Measurements from ENCODE around the gene CIPC.

CIPC gene

DNA sequence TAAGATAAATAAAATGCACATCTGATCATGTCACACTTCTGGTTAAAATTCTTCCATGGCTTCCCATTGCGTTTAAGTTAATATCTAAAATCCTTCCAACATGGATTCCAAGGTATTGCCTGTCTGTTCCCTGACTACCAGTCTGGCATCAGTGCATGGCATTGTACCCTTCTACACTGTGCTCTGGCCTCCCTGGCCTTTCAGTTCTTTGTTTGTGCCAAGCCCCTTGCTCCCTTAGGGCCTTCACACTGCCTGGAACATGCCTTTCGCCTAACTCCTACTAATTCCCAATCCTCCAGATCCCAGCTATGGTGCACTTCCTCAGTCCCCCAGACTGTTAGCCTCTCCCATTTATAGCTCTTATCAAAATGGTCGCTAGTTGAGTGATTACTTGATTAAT is 6.3 kb downstream of the CIPC start:
- FAIRE-seq = no peak

DNA sequence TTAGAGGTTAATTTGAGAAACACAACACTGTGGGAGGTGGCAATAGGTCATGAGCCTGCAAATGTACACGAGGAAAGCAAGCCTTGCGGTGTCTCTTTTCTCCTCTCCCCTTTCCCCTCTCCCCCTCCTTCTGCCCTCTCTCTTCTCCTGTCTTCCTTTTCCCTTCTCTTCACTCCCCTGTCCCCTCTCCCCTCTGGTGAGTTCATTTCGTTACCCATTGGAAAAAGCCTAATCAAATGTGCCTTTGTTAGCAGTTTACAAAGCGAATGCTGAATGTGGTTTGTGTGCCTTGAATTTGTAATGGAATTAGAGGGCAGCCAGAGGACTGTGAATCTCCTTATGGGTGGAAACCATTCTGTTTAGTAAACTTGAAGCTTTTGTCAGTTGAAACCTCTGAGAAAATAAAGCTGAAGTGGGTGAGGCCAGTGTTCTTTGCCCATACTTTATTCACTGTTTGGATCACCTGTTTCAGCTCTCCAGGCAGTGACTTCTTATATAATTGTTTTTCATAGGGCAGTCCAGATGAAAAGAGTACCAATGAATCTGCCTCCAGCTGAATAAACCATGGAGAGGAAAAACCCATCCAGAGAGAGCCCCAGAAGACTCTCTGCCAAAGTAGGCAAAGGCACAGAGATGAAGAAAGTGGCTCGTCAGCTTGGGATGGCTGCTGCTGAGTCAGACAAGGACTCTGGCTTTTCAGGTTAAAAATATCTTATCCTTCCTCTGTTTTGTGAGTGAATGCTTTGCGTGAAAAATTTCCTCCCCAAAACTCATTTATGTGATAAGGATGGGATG is 7.3 kb downstream of the CIPC start:
- no peak for FAIRE-seq

DNA sequence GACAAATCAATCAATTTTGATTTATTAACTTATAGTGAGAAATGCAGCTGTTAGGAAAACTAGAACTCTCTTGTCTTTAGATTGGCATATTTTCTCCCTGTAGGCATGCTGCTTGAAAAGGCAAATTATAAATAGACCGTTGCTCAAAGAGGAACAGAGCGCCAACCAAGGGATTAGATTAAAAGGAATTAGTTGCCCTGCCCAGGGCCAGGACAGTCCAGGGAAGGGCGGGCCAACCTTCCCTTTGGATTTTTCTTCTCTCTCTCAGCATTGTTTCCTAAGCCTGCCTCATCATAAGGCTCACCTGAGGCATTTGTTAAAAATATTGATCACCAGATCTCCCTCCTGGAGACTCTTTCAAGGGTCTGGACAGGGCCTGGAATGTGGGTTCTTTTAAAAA is 8.6 kb downstream of the CIPC start:
- no peak for FAIRE-seq

DNA sequence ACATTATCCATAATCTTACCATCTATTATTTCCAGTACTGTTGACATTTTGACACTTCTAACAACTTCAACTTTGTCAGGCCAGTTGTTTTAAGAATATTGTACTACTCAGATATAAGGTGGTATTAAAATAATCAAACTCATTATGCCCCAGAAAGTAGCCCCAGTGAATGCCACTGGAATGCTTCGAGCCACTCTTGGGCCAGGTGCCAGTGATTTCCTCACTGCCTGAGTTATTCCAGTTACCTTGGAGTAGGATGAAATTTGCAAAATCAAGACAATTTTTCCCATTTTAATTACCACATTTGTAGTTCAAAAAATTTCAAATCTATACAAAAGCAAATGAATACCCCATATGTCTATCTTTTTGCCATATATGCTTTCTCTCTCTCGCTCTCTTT is 9.2 kb downstream of the CIPC start:
- FAIRE-seq = no peak

DNA sequence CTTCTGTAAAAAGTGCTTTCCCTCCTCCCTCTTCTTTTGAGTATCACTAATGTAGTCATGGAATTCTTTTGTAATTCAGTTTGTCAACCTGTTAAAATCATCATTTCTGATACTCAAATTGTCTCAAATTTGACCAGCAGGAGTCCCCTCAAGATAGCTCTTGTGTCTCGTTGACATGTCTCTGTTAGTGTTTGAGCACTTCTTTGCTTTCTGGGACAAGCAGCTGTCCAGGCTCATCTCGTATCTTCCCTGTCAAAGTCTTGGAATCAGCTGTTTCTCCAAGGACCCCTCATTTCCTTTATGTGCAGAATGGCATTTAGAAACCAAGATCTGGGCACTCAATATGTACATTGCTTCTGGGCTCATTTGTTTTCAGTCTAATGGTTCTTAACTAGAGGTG is 10.7 kb downstream of the CIPC start:
- no peak for FAIRE-seq

DNA sequence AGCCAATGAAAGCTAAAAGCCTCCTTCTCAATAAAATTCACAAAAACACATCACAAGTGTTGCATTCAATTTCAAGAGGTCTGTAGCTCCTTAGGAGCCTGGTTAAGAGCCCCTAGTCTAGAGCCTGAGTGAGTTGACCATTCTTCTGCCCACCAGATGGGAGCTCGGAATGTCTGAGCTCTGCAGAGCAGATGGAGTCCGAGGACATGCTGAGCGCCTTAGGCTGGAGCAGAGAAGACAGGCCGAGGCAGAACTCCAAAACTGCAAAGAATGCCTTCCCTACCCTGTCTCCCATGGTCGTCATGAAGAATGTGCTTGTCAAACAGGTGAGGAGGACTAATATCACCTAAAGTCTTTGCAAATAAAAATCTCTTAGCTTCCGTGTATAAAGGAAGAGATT is 11.6 kb downstream of the CIPC start:
- no peak for FAIRE-seq

DNA sequence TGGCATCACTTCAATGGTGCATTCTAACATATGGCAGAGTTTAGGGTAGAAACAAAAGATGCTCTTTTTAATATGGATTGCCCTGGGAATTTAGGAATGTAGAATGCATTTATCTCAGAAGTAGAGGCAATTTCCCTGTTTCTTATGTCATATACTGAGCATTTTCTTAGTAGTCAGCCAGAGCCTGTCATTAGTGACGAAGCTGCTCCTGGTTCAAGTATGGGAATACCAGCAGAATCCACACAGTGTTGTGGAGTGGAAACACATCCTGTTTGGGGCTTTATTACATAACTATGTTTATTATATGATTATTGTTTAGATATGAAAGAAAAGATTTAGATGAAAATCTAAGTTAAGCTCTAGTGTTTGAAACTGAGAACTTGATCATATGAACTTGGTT is 12.2 kb downstream of the CIPC start:
- FAIRE-seq = no peak

DNA sequence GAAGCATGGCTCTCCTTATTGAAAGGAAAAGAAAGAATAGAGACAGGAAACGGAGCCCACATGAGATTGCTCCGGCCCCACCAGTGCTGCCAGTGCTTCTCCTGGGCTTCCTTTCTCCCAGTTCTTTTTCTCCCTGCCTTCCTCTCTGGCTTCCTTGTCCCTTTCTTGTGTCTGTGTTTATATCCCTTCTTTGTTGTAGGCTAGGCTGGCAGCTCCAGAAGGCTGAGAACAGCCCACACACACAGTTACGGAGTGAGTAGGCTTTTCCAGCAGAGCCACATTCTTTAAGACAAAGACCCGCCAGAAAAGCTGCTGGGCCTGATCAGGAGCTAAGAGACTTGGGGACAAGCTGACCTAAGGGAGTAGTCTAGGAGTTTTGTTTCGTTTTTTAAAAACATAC is 13.0 kb downstream of the CIPC start:
- no peak for FAIRE-seq

DNA sequence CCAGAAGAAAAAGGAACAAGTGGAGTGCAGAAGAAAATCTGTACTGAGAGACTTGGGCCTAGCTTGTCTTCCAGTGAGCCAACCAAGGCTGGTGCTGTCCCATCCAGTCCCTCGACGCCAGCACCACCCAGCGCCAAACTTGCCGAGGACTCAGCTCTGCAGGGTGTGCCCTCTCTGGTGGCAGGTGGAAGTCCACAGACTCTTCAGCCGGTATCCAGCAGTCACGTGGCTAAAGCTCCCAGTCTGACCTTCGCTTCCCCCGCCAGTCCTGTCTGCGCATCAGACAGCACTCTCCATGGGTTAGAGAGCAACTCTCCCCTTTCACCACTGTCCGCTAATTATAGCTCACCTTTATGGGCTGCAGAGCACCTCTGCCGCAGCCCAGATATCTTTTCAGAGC is 15.6 kb downstream of the CIPC start:
- no peak for FAIRE-seq

DNA sequence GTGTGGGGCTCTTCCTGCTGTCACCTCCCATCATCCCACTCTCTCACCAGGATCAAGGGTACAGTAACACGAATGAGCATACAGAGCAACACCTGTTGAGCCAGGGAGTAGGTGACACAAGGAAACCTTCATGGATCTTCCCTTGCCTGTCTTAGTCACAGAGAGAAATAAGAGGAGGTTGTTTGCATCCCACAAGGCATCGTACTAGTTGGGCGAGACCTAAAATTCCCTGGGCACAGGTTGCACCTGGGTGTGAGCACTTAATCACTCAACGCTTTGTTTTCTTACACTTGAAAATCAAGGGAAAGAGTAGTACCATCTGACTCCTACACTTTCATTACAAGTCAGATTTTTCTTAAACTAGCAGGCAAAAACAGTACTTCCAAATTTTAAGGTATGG is 16.6 kb downstream of the CIPC start:
- no peak for FAIRE-seq

DNA sequence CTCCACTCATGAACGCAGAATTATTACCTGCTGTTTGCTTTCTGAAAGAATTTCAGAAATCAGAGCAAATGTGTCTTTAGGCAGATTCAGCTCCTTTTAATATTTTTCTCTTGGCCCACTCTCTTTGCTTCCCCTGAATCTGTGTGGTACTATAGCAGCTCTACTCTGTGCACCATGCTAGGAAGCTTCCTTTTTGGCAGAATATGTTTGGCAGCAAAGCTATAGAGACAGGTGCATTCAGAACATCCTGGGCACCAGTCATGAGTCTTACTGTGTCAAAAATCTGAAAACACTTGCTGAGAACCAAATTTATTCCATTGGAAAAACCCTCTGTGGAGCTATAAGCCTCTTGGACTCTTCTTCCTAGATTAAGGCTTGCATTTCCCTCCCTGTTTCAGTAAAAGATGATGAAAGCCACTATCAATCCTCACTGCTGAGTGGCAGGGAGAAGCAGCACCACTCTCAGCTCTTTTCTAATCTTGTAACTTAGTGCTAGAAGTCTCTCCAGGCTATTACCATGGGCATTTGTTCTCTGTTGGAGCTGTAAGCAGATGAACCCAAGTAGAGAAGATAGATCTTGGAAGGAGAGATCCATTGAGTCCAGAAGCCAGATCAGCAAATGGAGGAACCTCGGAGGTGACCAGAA is 18.2 kb downstream of the CIPC start:
- FAIRE-seq = no peak

DNA sequence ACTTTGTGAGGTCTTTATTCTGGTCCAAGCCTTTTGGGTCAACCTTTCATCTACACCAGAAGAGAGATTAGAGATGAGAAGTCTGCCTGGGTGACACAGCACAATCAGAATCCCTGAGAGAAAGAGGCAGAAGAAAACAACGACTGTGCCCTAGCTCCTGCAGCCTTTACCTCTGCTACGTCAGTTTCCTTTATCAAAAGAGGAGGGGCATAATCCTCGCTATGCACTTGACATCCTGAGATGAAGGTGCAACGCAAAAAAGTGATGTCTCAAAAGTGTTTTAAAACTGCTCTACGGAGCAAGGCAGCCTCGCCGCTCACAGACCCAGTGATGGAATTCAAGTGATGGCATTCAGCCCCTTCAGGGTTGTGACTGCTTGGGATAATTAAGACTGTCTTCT is 21.8 kb downstream of the CIPC start:
- FAIRE-seq = no peak

DNA sequence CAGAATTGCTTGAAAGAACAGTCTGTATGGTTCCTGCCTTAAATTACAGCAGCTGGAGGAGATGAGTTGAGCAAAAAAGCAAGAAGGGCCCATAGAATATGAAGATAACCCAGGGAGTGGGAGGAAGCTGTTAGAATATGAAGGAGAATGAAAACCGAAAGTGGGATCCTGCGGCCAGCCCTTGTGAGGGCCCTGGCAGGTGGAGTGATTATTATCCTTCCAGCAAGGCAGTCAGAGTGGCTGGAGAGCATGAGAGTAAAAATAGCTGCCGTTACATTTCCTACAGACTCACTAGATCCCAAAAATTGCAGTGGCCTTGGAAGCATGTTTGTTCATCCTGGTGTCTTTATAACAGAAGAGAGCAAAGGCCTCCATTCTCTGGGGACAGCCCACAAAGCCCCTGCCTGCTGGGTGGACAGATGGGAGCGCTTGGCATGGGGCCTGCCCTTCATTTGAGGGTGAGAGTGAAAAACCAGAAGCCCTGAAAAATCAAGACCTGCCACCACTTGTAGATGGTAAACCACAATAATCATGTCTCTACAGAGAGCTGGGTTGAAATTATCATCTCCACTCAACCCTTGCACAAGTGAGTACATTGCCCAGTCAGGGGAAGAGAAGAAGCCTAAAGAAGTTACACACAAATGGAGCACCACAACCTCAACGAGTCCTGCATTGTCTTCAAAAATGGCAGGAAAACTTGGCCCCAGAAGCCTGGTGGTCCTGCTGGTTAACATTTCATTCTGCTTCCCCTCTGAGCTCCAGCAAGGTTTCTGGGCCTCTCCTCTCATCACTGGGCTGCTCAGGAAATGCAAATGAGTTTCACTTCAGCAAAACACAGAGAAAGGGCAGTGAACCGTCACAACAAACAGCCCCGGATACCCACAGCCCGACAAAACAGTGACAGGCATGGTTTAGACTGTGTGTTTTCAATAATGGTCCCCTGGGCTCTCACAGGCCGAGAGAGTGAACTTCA is 23.0 kb downstream of the CIPC start:
- no peak for FAIRE-seq

DNA sequence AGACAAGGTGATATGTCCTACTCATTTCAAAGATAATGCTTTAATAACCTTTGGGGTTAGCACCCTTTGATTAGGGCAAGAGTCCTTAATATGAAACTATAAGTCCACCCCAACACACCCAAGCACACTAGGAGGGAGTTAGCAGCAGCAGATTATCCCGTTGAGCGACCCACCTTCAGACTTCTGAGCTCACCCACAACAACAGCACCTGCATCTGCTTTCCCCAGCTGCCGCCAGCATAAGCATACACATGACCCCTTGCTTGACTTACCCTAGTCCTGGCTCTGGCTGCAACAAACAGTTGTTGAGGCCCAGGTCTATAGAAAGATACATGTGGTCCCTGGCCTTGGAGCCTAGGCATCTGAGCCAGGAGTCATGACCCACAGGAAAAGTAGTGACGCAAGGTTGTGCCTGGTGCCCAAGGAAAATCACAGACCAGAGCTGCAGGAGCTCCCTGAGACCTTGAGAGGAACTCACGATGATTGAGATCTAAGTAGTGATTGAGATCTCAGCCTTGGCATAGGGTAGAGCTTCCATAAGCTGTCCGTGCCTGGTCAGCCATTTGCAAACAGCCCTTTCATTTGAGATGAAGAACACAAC is 24.6 kb downstream of the CIPC start:
- FAIRE-seq = no peak

DNA sequence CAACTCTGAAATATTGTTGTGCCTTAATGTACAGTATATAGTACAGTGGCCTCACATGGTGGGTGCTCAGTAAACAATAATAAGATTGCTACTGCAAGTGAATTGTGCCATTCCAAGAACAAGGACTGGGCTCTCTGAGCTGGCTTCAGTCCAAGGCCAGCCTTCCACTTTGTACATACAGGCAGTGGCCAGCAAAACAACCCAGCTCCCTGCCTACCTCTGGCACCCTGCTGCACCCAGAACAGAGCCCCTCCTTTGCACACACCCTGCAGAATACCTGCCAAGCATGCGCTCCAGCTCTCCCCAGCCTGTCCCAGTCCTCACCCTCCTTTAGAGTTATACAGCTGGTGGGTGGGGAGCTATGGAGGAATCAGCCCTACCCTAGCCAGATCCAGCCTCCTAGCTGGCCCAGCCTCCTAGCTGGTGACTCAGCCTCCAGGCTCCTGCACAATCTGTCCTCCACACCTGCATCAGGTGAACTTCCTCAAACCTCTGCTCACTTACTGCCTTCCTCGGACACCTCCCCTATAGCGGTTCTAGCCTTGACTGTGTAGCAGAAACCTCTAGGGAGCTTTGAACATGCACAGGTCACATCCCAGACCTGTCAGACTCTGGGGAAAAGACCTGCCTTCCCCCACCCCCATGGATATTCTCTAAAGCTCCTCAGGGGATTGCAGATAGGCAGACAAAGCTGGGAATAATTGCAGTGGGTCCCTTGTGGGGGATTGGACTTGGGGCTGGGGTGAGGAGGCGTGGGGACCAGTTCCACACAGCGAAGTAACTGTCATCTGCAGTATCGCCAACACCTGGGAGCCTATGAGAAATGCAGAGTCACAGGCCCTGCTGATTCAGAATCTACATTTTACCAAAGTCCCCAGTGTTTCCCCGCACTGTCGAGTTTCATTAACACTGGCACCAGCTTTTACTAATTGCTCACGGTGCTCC is 25.6 kb downstream of the CIPC start:
- FAIRE-seq = no peak

DNA sequence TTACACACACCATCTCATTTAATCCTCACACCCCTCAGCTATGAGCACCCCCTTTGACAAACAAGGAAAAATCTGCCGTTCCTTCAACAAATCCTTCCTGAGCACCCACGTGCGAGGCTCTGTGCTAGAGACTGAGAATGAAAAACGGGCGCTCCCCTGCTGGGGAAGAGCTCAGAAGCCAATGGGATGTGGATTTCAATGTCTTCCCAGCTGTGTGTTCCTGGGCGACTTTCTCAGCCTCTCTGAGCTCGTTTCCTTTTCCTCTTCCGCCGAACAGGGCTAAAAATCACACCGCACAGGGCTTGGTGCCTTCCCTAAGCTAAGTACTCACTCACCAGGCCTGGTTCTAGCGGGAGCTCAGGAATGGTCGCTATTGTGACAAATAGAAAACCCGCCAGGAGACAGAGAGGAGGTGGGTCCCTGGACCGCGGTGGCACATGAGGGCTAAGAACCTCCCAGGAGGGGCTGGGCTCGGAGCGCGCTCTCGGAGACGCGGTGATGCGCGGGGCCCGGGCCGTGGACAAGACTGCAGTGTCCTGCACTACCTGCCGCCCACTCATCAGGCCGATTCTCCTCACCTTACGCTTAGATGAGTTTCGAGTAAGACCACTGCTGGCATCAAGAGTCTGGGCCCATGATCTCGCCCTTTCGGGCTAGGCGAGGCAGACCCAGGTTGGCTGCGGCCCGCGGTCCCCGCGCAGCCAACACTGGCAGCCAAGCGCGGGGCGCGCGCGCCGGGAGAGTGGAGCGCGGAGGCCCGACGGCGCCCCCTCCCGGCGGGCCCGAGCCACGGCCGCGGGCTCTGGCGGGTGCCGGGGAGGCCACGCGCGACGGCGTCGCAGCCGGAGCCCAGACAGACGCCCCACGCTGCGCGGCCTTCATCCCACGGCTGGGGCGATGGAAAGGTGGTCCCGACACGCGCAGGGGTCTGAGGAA is 26.6 kb downstream of the CIPC start:
- FAIRE-seq = no peak

DNA sequence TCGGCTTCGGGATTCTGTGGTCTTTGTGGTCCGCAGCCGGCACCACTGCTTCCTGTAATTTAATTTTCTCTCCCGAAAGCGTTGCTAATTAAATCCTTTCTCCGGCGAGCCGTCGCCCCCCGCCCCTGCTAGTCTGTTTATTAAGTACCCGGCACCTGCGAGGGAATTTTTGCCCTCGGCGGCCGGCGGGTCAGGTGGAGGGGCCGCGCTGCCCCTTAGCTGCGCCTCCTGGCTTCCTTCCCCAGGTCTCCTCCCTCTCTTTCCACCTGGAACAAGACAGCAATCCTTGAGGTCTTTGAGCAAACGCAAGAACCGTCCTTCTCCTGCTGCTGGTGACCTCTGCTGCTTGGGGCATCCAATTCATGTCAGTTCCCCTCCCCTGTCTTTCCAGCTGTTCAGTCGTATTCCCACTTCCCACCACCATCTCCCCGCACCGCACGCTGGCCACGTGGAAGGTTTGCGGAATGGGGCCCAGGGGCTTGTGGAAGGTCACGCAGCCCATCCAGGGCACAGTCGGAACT is 27.3 kb downstream of the CIPC start:
- no peak for FAIRE-seq

DNA sequence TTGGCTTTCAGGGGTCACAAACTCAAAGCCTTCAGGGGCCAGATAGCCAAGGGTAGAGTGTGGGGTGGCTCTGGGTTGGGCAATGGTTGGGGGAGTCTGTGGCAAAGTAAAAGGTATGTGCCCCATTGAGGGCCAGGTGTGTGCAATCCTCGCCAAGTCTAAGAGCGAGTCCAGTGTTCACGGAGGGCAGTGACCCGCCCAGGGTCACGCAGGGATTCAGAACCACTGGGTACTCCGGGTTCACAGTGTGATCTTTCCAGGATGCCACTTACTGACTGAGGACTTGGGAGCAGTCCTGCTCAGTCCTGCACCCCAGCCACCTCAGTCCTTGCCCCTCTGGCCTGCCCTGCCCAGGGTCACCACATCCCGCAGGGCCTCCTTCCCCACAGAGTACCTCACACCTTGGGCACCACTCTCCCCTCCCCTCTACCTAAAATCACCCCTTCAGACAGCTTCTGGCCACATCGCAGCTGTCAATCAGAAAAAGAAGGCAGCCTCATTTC is 27.8 kb downstream of the CIPC start:
- no peak for FAIRE-seq

DNA sequence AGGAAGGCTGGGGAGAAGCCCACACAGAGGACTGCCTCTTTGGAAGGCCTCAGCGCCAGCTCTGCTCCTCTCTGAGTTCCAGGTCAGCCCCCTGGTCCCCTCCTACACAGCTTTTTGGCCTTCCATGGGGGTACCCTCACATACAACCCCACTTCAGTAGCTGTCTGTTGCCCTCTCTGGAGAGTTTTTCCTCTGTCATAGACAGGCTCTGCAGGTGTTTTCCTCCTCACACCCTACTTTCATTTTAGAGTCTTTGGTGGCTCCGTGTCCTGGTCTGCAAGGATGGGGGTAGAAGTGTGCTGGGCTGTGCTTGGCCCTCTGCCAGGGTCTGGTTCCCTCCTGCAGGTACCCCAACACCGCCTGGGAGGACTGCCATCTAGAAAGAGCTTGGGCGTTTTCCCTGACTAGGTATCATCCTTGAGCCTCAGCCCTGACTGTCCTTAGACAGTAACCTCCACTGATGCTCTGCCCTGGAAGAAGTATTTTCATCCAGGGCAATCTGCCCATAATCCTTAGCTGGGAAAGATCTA is 28.5 kb downstream of the CIPC start:
- FAIRE-seq = no peak

DNA sequence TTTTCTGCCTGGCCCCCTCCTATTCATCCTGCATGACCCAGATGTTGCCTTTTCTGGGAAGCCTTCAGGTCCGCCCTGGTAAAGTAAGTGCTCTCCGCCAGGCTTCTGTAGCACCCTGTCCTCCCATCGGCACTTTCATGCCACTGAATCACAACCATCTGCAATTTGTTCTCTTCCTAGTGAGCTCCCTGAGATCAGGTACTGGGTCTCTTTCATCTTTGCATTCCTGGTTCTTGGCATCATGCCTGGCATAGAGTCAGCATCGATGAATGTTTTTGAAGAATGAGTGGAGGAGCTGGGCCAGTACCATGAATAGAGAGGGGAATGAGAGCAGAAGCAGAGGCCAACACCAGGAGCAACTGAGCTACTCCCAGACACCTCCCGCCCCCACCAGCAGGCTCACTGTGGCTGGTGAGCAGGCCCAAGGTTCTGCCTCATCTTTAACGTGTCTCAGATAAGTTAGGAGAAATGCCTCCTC is 30.4 kb downstream of the CIPC start:
- no peak for FAIRE-seq

Measured in A204.1 (cell line).